ENCODE measurements around the gene FUT9. TPM values are rescaled to one million over a fixed set of nuclear protein-coding genes. Genes with fewer than 3 reads are reported as not detected.

The FUT9 gene
- total RNA-seq, 2 experiments from 2014 or later: not detected

- no TSS peak for BruUV-seq (replicated peaks)
- H3K4me1 ChIP-seq (ENCODE audit: insufficient read depth, low read length, poor library complexity, severe bottlenecking): no peaks in the 10 kb centered on the region
- POLR2A ChIA-PET: no interaction called here
- H2AFZ ChIP-seq (ENCODE audit: low read length): no peak overlapping the region
- CTCF ChIA-PET (ENCODE audit: unreplicated experiment): no interaction called here
- H3K9me2 ChIP-seq (ENCODE audit: insufficient read depth, low read length): no peaks in the 10 kb centered on the region
- intact Hi-C loops (cut with micrococcal nuclease; ENCODE audit: unreplicated experiment): no loop called here
- H3K9me3 ChIP-seq (ENCODE audit: low read length): no peaks in the 10 kb centered on the region
- TF ChIP-seq CTCF (conservative IDR thresholded peaks at IDR 0.05; ENCODE audit: low read length) (no peak), EZH2phosphoT487 (IDR thresholded peaks at IDR 0.05; ENCODE audit: borderline replicate concordance, low read depth, low read length) (no peak)
- H3K79me2 ChIP-seq (ENCODE audit: insufficient read depth, low read depth, low read length): no peaks in the 10 kb centered on the region
- H3K27ac ChIP-seq (ENCODE audit: low read depth, low read length, poor library complexity, severe bottlenecking): no peak overlapping the region
- H3K4me3 ChIP-seq (ENCODE audit: low read depth, low read length, poor library complexity, severe bottlenecking): no peak overlapping the region
- H3K36me3 ChIP-seq (ENCODE audit: insufficient read depth, low read length): no peaks in the 10 kb centered on the region
- no peak overlapping the region for H3K4me2 ChIP-seq (ENCODE audit: low read length)
- no peaks in the 10 kb centered on the region for H4K20me1 ChIP-seq (ENCODE audit: insufficient read depth, low read length)
- DNase-seq (ENCODE audit: low spot score): no peak
Observed at GRCh38 chr6:96065213-96065612, 49.4 kb downstream of the FUT9 start.

- Histone ChIP-seq H2AFZ (ENCODE audit: low read length) (no peak overlapping the region), H4K20me1 (ENCODE audit: insufficient read depth, low read length) (no peaks in the 10 kb centered on the region), H3K9me3 (ENCODE audit: low read length) (no peaks in the 10 kb centered on the region), H3K4me1 (ENCODE audit: insufficient read depth, low read length, poor library complexity, severe bottlenecking) (no peaks in the 10 kb centered on the region), H3K4me2 (ENCODE audit: low read length) (no peak overlapping the region), H3K36me3 (ENCODE audit: insufficient read depth, low read length) (no peaks in the 10 kb centered on the region), H3K4me3 (ENCODE audit: low read depth, low read length, poor library complexity, severe bottlenecking) (no peak overlapping the region), H3K27ac (ENCODE audit: low read depth, low read length, poor library complexity, severe bottlenecking) (no peak overlapping the region), H3K9me2 (ENCODE audit: insufficient read depth, low read length) (no peaks in the 10 kb centered on the region), H3K79me2 (ENCODE audit: insufficient read depth, low read depth, low read length) (no peaks in the 10 kb centered on the region)
- POLR2A ChIA-PET: no interaction called here
- TF ChIP-seq EZH2phosphoT487 (IDR thresholded peaks at IDR 0.05; ENCODE audit: borderline replicate concordance, low read depth, low read length): no peak
- TF ChIP-seq CTCF (conservative IDR thresholded peaks at IDR 0.05; ENCODE audit: low read length): no peak
- no peak for DNase-seq (ENCODE audit: low spot score)
- CTCF ChIA-PET (ENCODE audit: unreplicated experiment): no interaction called here
- intact Hi-C loops (cut with micrococcal nuclease; ENCODE audit: unreplicated experiment): no loop called here
- no TSS peak for BruUV-seq (replicated peaks)
Observed at GRCh38 chr6:96066376-96066775, 50.6 kb downstream of the FUT9 start.

GRCh38 chr6:96073555-96073954 is 57.8 kb downstream of the FUT9 start:
- H3K9me3 ChIP-seq (ENCODE audit: low read length): no peaks in the 10 kb centered on the region
- no peak overlapping the region for H2AFZ ChIP-seq (ENCODE audit: low read length)
- POLR2A ChIA-PET: no interaction called here
- DNase-seq (ENCODE audit: low spot score): no peak
- CTCF ChIA-PET (ENCODE audit: unreplicated experiment): no interaction called here
- intact Hi-C loops (cut with micrococcal nuclease; ENCODE audit: unreplicated experiment): no loop called here
- no peak overlapping the region for H3K4me2 ChIP-seq (ENCODE audit: low read length)
- no peaks in the 10 kb centered on the region for H3K9me2 ChIP-seq (ENCODE audit: insufficient read depth, low read length)
- H3K79me2 ChIP-seq (ENCODE audit: insufficient read depth, low read depth, low read length): no peaks in the 10 kb centered on the region
- no peak overlapping the region for H3K4me3 ChIP-seq (ENCODE audit: low read depth, low read length, poor library complexity, severe bottlenecking)
- no peaks in the 10 kb centered on the region for H4K20me1 ChIP-seq (ENCODE audit: insufficient read depth, low read length)
- TF ChIP-seq EZH2phosphoT487 (IDR thresholded peaks at IDR 0.05; ENCODE audit: borderline replicate concordance, low read depth, low read length): no peak
- no peak for TF ChIP-seq CTCF (conservative IDR thresholded peaks at IDR 0.05; ENCODE audit: low read length)
- H3K27ac ChIP-seq (ENCODE audit: low read depth, low read length, poor library complexity, severe bottlenecking): no peak overlapping the region
- BruUV-seq (replicated peaks): no TSS peak
- no peaks in the 10 kb centered on the region for H3K4me1 ChIP-seq (ENCODE audit: insufficient read depth, low read length, poor library complexity, severe bottlenecking)
- no peaks in the 10 kb centered on the region for H3K36me3 ChIP-seq (ENCODE audit: insufficient read depth, low read length)
